Thyroid gland (tissue), 4 donors: ENCODE data around the gene PLK5. TPM values are rescaled to one million over a fixed set of nuclear protein-coding genes. Genes with fewer than 3 reads are reported as not detected.

Experiments used
- DNase-seq, 2 donors: peaks; one replicate each; pipeline ENCODE4 v3.0.0-alpha.2; 2019
- H3K27ac ChIP-seq, 3 donors: fragments of 200-600 bp; sonication (generic); 1 replicate in 2 of 3; 2 replicates in 1 of 3; pipeline ENCODE4 v1.5.1; 2016 to 2019; ENCODE audit warnings: mild to moderate bottlenecking in 1 of 3, moderate library complexity in 1 of 3
- H3K27me3 ChIP-seq: fragments of 200-600 bp; sonication (generic); one replicate; pipeline ENCODE4 v1.5.1; 2019
- H3K36me3 ChIP-seq, 2 donors: fragments of 200-600 bp; sonication (generic); one replicate each; pipeline ENCODE4 v1.5.1; 2016 to 2019
- H3K4me1 ChIP-seq, 2 donors: fragments of 200-600 bp; sonication (generic); one replicate each; pipeline ENCODE4 v1.5.1; 2017 to 2019
- H3K4me3 ChIP-seq, 3 donors: fragments of 200-600 bp; sonication (generic); replicated peaks in 1 of 3; 1 replicate in 2 of 3; 2 replicates in 1 of 3; pipeline ENCODE4 v1.5.1; 2016; ENCODE audit warnings: mild to moderate bottlenecking in 1 of 3
- H3K9me3 ChIP-seq: fragments of 200-600 bp; sonication (generic); one replicate; pipeline ENCODE4 v1.5.1; 2017
- POLR2A ChIP-seq, 2 donors: fragments of 450-650 bp; IDR thresholded peaks; one replicate each; pipeline ENCODE4 v1.6.1; 2017; ENCODE audit warnings: antibody characterized with exemption in 2 of 2, mild to moderate bottlenecking in 2 of 2, moderate library complexity in 1 of 2
- WGBS, 2 donors: methylation state at CpG; one replicate each; pipeline ENCODE4 v1.1.5; 2017; 5-methylcytosine and 5-hydroxymethylcytosine counted together
- intact Hi-C: fragments of 100-400 bp; cut with DNase I; formaldehyde crosslinking; loops from one replicate; pipeline ENCODE4 v1.15.1; 2023
- total RNA-seq, 4 donors: library from RNA; depleted of rRNA; stranded (reverse); fragments of >200 nt; gene quantifications; one replicate each; pipeline ENCODE4 v1.2.3, GENCODE V29; 2016
- TF ChIP-seq, protein P1 (sequence below), 6 experiments: fragments of 200-600 bp in 3 of 6; fragments of 450-650 bp in 3 of 6; sonication (generic) in 3 of 6; IDR thresholded peaks; one replicate each; pipeline ENCODE4 v1.5.1; 2016 to 2019; ENCODE audit warnings: antibody characterized with exemption in 6 of 6, mild to moderate bottlenecking in 2 of 6, inconsistent platforms in 1 of 6, moderate library complexity in 1 of 6

PLK5 gene
- total RNA-seq, 4 donors from 2014 or later, result not detected

DNA sequence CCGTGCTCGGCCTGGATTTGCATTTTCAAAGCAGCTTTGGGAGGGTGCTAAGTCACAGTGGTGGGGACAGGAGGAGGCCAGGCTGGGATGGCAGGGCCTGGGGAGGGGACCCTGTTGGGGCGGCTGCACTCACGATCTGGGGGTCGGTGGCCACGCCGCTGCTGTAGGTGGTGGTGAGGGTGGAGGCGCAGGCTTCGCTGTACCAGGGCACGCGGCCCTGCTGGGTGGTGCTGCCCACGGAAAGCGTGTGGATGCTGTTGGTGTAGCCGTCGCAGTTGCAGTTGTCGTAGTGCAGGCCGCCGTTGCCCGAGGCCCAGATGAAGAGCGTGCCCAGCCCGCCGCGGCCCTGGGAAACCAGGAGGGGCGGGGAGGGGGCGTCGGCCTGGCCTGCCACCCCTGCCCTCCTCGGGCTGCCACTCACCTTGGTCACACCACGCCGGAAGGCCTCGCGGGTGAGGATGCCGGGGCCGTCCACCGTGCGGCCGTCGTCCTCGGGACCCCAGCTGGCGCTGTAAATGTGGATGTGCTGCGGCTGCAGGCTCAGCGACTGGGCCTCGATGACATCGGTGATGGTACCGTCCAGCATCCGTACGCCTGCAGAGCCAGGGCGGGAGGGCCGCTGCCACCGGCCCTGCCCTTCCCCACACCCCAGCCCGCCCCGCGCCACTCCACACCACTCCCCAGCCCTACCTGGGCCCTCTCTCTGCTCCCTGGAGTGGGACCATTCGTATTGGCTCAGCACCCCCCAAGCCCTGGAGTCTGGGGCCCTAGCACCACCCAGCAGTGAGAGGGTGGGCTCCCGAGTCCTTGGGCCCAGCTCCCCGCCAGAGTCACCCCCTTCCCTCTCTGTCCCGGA, 36.9 kb upstream of the PLK5 start:
- Histone ChIP-seq H3K4me1 (peaks cover 12 to 14% of the 10 kb centered on the region in 2 donors), H3K27ac (no peak overlapping the region), H3K27me3 (no peaks in the 10 kb centered on the region), H3K9me3 (no peaks in the 10 kb centered on the region), H3K4me3 (no peak overlapping the region), H3K36me3 (no peaks in the 10 kb centered on the region)
- 91 to 98% methylated on average over 28 to 38 of the region's 56 CpGs for WGBS, 2 donors
- intact Hi-C loops, result no loop called here
- no peak for TF ChIP-seq POLR2A (IDR thresholded peaks at IDR 0.05)
- TF ChIP-seq, protein P1, sequence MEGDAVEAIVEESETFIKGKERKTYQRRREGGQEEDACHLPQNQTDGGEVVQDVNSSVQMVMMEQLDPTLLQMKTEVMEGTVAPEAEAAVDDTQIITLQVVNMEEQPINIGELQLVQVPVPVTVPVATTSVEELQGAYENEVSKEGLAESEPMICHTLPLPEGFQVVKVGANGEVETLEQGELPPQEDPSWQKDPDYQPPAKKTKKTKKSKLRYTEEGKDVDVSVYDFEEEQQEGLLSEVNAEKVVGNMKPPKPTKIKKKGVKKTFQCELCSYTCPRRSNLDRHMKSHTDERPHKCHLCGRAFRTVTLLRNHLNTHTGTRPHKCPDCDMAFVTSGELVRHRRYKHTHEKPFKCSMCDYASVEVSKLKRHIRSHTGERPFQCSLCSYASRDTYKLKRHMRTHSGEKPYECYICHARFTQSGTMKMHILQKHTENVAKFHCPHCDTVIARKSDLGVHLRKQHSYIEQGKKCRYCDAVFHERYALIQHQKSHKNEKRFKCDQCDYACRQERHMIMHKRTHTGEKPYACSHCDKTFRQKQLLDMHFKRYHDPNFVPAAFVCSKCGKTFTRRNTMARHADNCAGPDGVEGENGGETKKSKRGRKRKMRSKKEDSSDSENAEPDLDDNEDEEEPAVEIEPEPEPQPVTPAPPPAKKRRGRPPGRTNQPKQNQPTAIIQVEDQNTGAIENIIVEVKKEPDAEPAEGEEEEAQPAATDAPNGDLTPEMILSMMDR (IDR thresholded peaks at IDR 0.05), result no peak
- no peak for DNase-seq

DNA sequence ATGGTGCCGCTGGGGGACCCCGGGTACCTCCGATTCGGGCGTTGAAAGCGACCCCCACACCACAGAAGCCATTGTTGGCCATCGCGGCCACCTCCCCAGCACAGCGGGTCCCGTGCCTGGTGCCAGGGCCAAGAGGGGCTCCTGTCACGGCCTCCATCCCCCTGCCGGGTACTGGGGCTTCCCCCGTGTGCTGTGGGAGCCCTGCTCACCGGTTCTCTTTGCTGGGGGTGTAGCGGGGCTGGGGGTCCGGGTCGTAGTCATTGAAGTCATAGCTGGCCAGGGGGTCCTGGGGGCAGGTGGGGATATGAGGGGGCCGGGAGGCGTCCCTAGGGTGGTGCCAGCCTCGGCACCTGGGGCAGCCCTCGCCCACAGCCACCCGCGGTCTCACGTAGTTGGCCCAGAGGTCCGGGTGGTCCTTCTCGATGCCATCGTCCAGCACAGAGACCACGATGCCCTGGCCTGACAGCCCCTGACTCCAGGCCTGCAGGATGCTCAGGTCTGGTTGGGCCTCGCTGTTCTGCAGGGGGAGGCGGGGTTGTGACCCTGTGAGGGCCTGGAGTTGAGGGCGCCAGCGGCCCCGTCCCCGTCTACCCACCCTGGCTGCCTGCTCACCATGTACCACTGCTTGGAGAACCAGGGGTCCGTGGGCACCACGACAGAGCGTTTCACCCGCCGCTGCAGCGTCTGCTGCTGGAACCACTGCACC, 36.1 kb upstream of the PLK5 start:
- WGBS, 2 donors, result 93 to 94% methylated on average over 14 to 25 of the region's 40 CpGs
- intact Hi-C loops, result no loop called here
- Histone ChIP-seq H3K9me3 (no peaks in the 10 kb centered on the region), H3K4me1 (peaks cover 12 to 14% of the 10 kb centered on the region in 2 donors), H3K36me3 (no peaks in the 10 kb centered on the region), H3K4me3 (no peak overlapping the region), H3K27me3 (no peaks in the 10 kb centered on the region), H3K27ac (no peak overlapping the region)
- TF ChIP-seq, protein P1 (IDR thresholded peaks at IDR 0.05), result no peak
- TF ChIP-seq POLR2A (IDR thresholded peaks at IDR 0.05), result no peak
- DNase-seq, result no peak

DNA sequence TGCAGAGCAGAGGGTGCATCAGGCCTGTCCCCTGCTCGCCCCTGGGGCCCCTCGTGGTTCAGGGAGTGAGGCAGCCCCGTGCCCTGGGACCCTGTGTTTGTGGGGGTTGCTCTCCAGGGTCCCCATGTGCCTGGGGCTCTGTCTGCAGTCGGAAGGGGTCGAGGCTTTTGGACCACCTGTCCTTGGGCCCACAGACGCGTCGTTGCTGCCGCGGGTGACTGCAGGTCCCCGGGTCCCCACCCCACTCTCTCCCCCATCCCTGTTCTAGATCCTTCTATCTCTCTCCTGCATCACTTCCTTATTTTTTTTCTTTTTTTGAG, 35.6 kb upstream of the PLK5 start:
- WGBS, 2 donors, result 92 to 98% methylated on average over 10 to 11 of the region's 11 CpGs

DNA sequence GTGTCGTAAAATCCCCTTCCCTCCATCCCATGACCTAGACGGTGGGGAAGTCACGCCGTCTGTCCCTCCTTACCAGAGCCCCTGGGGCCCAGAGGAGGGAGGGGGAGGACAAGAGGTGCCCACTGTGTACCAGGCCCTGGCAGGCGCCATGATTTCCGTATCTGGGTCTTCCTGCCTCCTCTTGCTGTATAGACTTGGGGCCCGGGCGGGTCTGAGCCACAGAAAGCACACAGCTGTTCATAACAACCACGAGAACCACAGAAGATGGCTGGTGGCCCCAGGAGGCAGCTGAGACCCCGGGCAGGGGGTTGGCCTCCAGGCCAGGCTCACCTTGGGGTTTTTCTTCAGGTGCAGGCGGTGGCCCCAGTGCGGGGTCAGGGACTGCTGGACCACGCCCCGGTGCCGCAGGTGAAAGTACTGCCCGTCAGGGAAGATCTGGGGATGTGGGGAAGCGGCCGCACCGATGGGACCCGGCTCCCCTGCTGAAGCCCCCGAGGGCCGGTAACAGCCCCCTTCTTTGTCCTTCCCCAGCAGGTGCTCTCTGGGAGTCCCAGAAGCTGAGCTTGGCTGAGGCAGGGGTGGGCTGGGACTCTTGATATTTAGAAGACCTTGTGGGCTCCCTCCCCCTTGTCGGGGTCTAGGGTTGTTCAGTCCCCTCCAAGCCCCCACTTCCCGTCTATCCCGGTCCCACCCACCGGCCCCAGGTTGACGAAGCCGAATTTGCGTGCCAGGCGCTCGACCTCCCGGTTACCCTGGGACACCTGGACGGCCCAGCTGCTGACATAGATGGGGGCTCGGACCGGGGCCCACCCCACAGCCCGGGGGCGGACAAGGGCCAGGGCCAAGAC, 34.2 kb upstream of the PLK5 start:
- H3K27ac ChIP-seq, result peak overlapping the region in 2 of 3 donors; percentile 2 to 26
- peak overlapping the region in 2 of 3 donors; percentile 42 to 47 for H3K4me3 ChIP-seq
- H3K4me1 ChIP-seq, result peaks cover 12 to 14% of the 10 kb centered on the region in 2 donors
- no peak for DNase-seq
- no peaks in the 10 kb centered on the region for H3K27me3 ChIP-seq
- no peaks in the 10 kb centered on the region for H3K9me3 ChIP-seq
- H3K36me3 ChIP-seq, result no peaks in the 10 kb centered on the region
- TF ChIP-seq, protein P1 (IDR thresholded peaks at IDR 0.05), result no peak
- no peak for TF ChIP-seq POLR2A (IDR thresholded peaks at IDR 0.05)
- 33 to 62% methylated on average over 10 to 22 of the region's 37 CpGs for WGBS, 2 donors
- intact Hi-C loops, result no loop called here

More for the DNA sequence above, 35.6 kb upstream of the PLK5 start:
- Histone ChIP-seq H3K9me3 (no peaks in the 10 kb centered on the region), H3K4me1 (peaks cover 12 to 14% of the 10 kb centered on the region in 2 donors), H3K27ac (no peak overlapping the region), H3K36me3 (no peaks in the 10 kb centered on the region), H3K27me3 (no peaks in the 10 kb centered on the region), H3K4me3 (no peak overlapping the region)
- TF ChIP-seq POLR2A (IDR thresholded peaks at IDR 0.05), result no peak
- TF ChIP-seq, protein P1 (IDR thresholded peaks at IDR 0.05), result no peak
- DNase-seq, result no peak
- intact Hi-C loops, result no loop called here
